HepG2 (cell line): ENCODE results near the gene ATXN2. TPM values are rescaled to one million over a fixed set of nuclear protein-coding genes. Genes with fewer than 3 reads are reported as not detected.

Source experiments
- CCDC6 ChIP-seq: sonication (generic); formaldehyde crosslinking; IDR thresholded peaks from 2 replicates; pipeline ENCODE4 v1.8.1; 2022; ENCODE audit warnings: mild to moderate bottlenecking, missing genetic modification reagents, moderate library complexity
- CENPT ChIP-seq: sonication (generic); formaldehyde crosslinking; IDR thresholded peaks from 2 replicates; pipeline ENCODE4 v1.8.0; 2022; ENCODE audit warnings: low read depth, mild to moderate bottlenecking, moderate library complexity, missing genetic modification reagents
- CREBL2 ChIP-seq: sonication (generic); formaldehyde crosslinking; IDR thresholded peaks from 2 replicates; pipeline ENCODE4 v1.8.1; 2023; ENCODE audit warnings: missing genetic modification reagents, mild to moderate bottlenecking, borderline replicate concordance
- DR1 ChIP-seq: sonication (generic); formaldehyde crosslinking; IDR thresholded peaks from 2 replicates; pipeline ENCODE4 v1.8.0; 2021; ENCODE audit warnings: mild to moderate bottlenecking, missing genetic modification reagents, inconsistent platforms
- JUNB ChIP-seq: sonication (generic); formaldehyde crosslinking; IDR thresholded peaks from 2 replicates; pipeline ENCODE4 v1.8.0; 2022; ENCODE audit warnings: missing genetic modification reagents, mild to moderate bottlenecking, borderline replicate concordance
- MEIS1 ChIP-seq: sonication (generic); formaldehyde crosslinking; IDR thresholded peaks from 2 replicates; pipeline ENCODE4 v1.9.0; 2021; ENCODE audit warnings: mild to moderate bottlenecking, missing genetic modification reagents, moderate library complexity, borderline replicate concordance
- MXI1 ChIP-seq: IDR thresholded peaks from 3 replicates; pipeline ENCODE4 v1.6.1; 2012; ENCODE audit warnings: low read depth, low read length, inconsistent platforms, borderline replicate concordance
- NFIC ChIP-seq: IDR thresholded peaks from 2 replicates; pipeline ENCODE4 v1.6.1; 2012; ENCODE audit warnings: mild to moderate bottlenecking, low read length, inconsistent platforms
- NFKB2 ChIP-seq: sonication (generic); formaldehyde crosslinking; IDR thresholded peaks from 2 replicates; pipeline ENCODE4 v1.4.0; 2020; ENCODE audit warnings: missing genetic modification reagents, borderline replicate concordance
- POLR2AphosphoS5 ChIP-seq: IDR thresholded peaks from 2 replicates; pipeline ENCODE4 v1.6.1; 2012; ENCODE audit warnings: low read depth, low read length
- SPEN ChIP-seq: sonication (generic); formaldehyde crosslinking; IDR thresholded peaks from 2 replicates; pipeline ENCODE4 v1.5.1; 2020; ENCODE audit warnings: low read depth, mild to moderate bottlenecking, missing genetic modification reagents
- THAP7 ChIP-seq: sonication (generic); formaldehyde crosslinking; IDR thresholded peaks from 2 replicates; pipeline ENCODE4 v1.8.1; 2023; ENCODE audit warnings: mild to moderate bottlenecking, missing genetic modification reagents
- TOPORS ChIP-seq: sonication (generic); formaldehyde crosslinking; IDR thresholded peaks from 2 replicates; pipeline ENCODE4 v1.8.0; 2023; ENCODE audit warnings: mild to moderate bottlenecking, missing genetic modification reagents
- YEATS4 ChIP-seq: sonication (generic); formaldehyde crosslinking; IDR thresholded peaks from 2 replicates; pipeline ENCODE4 v1.4.0; 2020; ENCODE audit warnings: missing genetic modification reagents, borderline replicate concordance
- ZFP91 ChIP-seq: sonication (generic); formaldehyde crosslinking; IDR thresholded peaks from 2 replicates; pipeline ENCODE4 v1.9.0; 2022; ENCODE audit warnings: missing genetic modification reagents, mild to moderate bottlenecking, borderline replicate concordance
- ZIK1 ChIP-seq: sonication (generic); formaldehyde crosslinking; IDR thresholded peaks from 2 replicates; pipeline ENCODE4 v1.5.0; 2020; ENCODE audit warnings: mild to moderate bottlenecking, low read depth, missing genetic modification reagents, borderline replicate concordance
- ZNF138 ChIP-seq: sonication (generic); formaldehyde crosslinking; IDR thresholded peaks from 2 replicates; pipeline ENCODE4 v1.5.0; 2020; ENCODE audit warnings: mild to moderate bottlenecking, low read depth, missing genetic modification reagents
- ZNF343 ChIP-seq: sonication (generic); formaldehyde crosslinking; IDR thresholded peaks from 2 replicates; pipeline ENCODE4 v1.4.0; 2020; ENCODE audit warnings: mild to moderate bottlenecking, missing genetic modification reagents
- ZNF550 ChIP-seq: sonication (generic); formaldehyde crosslinking; IDR thresholded peaks from 2 replicates; pipeline ENCODE4 v1.4.0; 2020; ENCODE audit warnings: mild to moderate bottlenecking, missing genetic modification reagents, borderline replicate concordance
- ZNF709 ChIP-seq: sonication (generic); formaldehyde crosslinking; IDR thresholded peaks from 2 replicates; pipeline ENCODE4 v1.5.0; 2020; ENCODE audit warnings: mild to moderate bottlenecking, missing genetic modification reagents
- polyA plus RNA-seq, 8 experiments: library from polyadenylated mRNA; depleted of rRNA in 3 of 8; stranded (reverse) in 7 of 8; unstranded in 1 of 8; fragments of >200 nt; fragmentation: Illumina TruSeq in 4 of 8; extraction: Trizol in 4 of 8; gene quantifications; 2 replicates each; pipeline versions ENCODE4 v1.2.1 to v1.2.3, GENCODE V29; 2011 to 2016; ENCODE audit warnings: low read depth in 4 of 8, missing spikeins in 1 of 8, mixed read lengths in 1 of 8; ENCODE audit not compliant: insufficient read depth in 1 of 8
- total RNA-seq, 5 experiments: library from RNA; depleted of rRNA; stranded (reverse); fragments of >200 nt; fragmentation: Illumina TruSeq; extraction: Trizol; gene quantifications; 2 replicates each; pipeline ENCODE4 v1.2.3, GENCODE V29; 2016; ENCODE audit warnings: low read depth in 1 of 5
- TF ChIP-seq, protein P1 (sequence below): sonication (generic); formaldehyde crosslinking; IDR thresholded peaks from 2 replicates; pipeline ENCODE4 v1.4.0; 2020; ENCODE audit warnings: missing genetic modification reagents, borderline replicate concordance
- TF ChIP-seq, protein P2 (sequence below): sonication (generic); formaldehyde crosslinking; IDR thresholded peaks from 2 replicates; pipeline ENCODE4 v1.8.1; 2023; ENCODE audit warnings: mild to moderate bottlenecking, inconsistent platforms, moderate library complexity, missing genetic modification reagents, borderline replicate concordance

Gene ATXN2
- total and polyA plus RNA-seq, 2 of the 13 experiments (the other 11 are each of a cell fraction or from before 2014, with no cell fraction given): 18.1 to 27.1 TPM

DNA sequence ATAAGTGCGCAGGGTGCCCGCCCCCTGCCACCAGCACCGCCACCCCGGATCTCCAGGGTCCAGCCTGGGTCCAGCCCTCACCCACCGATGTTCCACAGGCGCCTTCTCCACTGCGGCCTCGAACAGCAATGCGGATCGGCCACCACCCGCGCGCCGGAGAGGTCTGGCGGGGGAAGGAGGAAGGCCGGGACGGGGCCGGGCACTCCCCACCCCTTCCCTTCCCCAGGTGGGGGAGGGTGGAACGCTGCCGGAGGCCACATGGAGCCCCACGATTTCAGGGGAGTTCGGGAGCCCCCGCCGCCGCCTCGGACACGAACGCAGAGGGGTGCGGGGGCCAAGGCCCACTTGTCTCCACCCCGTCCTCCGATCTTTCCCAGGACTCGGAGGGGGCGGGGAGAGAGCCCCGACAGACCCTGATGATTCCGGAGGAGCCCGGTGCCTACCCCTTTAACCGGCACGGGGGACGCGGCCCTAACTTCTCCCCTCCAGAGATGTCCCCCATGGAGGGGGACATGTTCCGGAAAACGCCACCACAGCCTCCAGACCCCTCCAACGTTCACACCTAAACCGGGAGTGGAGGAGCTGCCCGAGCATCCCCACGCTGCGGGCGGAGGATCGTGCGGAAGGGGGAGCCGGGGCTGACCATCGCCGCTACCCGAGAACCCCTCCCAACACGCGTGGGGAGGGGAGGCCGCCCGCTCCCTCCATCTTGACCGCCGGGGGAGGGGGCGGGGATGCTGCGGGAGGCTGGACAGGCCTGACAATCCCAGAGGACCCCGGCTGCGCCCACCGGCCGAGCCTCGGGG is 1.1 kb downstream of the ATXN2 start (continued):
- no peak for TF ChIP-seq JUNB
- 0 out of 2 replicates have a peak, but pooled peaks have one; percentile 37 for TF ChIP-seq MEIS1 (CRISPR knock-in tag)
- TF ChIP-seq DR1 (CRISPR knock-in tag): no peak
- TF ChIP-seq NFKB2 (CRISPR knock-in tag): peak; percentile 85; the same call in 1 of the 2 replicates
- TF ChIP-seq, protein P1, sequence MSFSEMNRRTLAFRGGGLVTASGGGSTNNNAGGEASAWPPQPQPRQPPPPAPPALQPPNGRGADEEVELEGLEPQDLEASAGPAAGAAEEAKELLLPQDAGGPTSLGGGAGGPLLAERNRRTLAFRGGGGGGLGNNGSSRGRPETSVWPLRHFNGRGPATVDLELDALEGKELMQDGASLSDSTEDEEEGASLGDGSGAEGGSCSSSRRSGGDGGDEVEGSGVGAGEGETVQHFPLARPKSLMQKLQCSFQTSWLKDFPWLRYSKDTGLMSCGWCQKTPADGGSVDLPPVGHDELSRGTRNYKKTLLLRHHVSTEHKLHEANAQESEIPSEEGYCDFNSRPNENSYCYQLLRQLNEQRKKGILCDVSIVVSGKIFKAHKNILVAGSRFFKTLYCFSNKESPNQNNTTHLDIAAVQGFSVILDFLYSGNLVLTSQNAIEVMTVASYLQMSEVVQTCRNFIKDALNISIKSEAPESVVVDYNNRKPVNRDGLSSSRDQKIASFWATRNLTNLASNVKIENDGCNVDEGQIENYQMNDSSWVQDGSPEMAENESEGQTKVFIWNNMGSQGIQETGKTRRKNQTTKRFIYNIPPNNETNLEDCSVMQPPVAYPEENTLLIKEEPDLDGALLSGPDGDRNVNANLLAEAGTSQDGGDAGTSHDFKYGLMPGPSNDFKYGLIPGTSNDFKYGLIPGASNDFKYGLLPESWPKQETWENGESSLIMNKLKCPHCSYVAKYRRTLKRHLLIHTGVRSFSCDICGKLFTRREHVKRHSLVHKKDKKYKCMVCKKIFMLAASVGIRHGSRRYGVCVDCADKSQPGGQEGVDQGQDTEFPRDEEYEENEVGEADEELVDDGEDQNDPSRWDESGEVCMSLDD: 0 out of 2 replicates have a peak, but pooled peaks have one; percentile 34
- TF ChIP-seq ZNF550: no peak
- no peak for TF ChIP-seq ZNF138 (CRISPR knock-in tag)
- TF ChIP-seq ZFP91 (CRISPR knock-in tag): peak; percentile 90; the same call in 1 of the 2 replicates
- TF ChIP-seq ZNF343: no peak
- TF ChIP-seq CENPT (CRISPR knock-in tag): no peak
- no peak for TF ChIP-seq NFIC
- TF ChIP-seq YEATS4 (CRISPR knock-in tag): peak; percentile 37; the same call in 1 of the 2 replicates
- TF ChIP-seq CCDC6: no peak; the same call in 1 of the 2 replicates
- TF ChIP-seq SPEN (CRISPR knock-in tag): no peak
- TF ChIP-seq ZIK1: no peak
- no peak for TF ChIP-seq POLR2AphosphoS5
- no peak for TF ChIP-seq CREBL2
- TF ChIP-seq, protein P2, sequence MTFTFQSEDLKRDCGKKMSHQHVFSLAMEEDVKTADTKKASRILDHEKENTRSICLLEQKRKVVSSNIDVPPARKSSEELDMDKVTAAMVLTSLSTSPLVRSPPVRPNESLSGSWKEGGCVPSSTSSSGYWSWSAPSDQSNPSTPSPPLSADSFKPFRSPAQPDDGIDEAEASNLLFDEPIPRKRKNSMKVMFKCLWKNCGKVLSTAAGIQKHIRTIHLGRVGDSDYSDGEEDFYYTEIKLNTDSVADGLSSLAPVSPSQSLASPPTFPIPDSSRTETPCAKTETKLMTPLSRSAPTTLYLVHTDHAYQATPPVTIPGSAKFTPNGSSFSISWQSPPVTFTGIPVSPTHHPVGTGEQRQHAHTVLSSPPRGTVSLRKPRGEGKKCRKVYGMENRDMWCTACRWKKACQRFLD (CRISPR knock-in tag): 0 out of 2 replicates have a peak, but pooled peaks have one; percentile 47
- TF ChIP-seq TOPORS (CRISPR knock-in tag): no peak
- no peak for TF ChIP-seq MXI1
- TF ChIP-seq ZNF709 (CRISPR knock-in tag): no peak
- TF ChIP-seq THAP7 (CRISPR knock-in tag): no peak
